IMR-90 (cell line): ENCODE measurements around the gene WDR62. TPM values are rescaled to one million over a fixed set of nuclear protein-coding genes. Genes with fewer than 3 reads are reported as not detected.

Experiments
- ATAC-seq: fragments of 200-7000 bp; cut with Tn5 transposase; 2 replicates; pipeline ENCODE4 v1.9.1; 2020; ENCODE audit warnings: low read depth, mild to moderate bottlenecking, moderate library complexity
- BruUV-seq: library from RNA; stranded (reverse); fragments of 400-500 nt; replicated peaks from 2 replicates; lab custom pipeline; 2021; lab: Mats Ljungman, UMichigan
- CTCF ChIA-PET: fragments of 300-600 bp; formaldehyde crosslinking; extraction: SDS; loops from one replicate; lab custom pipeline; 2021; ENCODE audit warnings: antibody characterized with exemption; lab: Yijun Ruan, JAX
- POLR2A ChIA-PET: fragments of 300-600 bp; sonication (Branson Sonifier 250); formaldehyde crosslinking; loops from one replicate; lab custom pipeline; 2022; ENCODE audit warnings: antibody characterized with exemption; ENCODE audit not compliant: unreplicated experiment; lab: Charles Lee
- DNase-seq: peaks from one replicate; pipeline ENCODE4 v3.0.0; 2013
- H2AFZ ChIP-seq: replicated peaks from 2 replicates; pipeline ENCODE3; 2013; ENCODE audit warnings: low read length, mild to moderate bottlenecking; ENCODE audit not compliant: poor library complexity
- H2AK5ac ChIP-seq: 2 replicates; pipeline ENCODE4 v1.6.1; 2013; ENCODE audit warnings: low read depth, low read length, inconsistent platforms
- H2AK9ac ChIP-seq: replicated peaks from 2 replicates; pipeline ENCODE3; 2013; ENCODE audit warnings: mild to moderate bottlenecking, low read depth, low read length, moderate library complexity; ENCODE audit not compliant: poor library complexity
- H2BK120ac ChIP-seq: 2 replicates; pipeline ENCODE4 v1.6.1; 2013; ENCODE audit warnings: low read depth, low read length, inconsistent platforms
- H2BK15ac ChIP-seq: 3 replicates; pipeline ENCODE4 v1.6.1; 2013; ENCODE audit warnings: low read depth, low read length, inconsistent platforms
- H2BK20ac ChIP-seq: 2 replicates; pipeline ENCODE4 v1.6.1; 2013; ENCODE audit warnings: low read depth, mild to moderate bottlenecking, inconsistent platforms, low read length, moderate library complexity
- H2BK5ac ChIP-seq: 2 replicates; pipeline ENCODE4 v1.6.1; 2013; ENCODE audit warnings: mild to moderate bottlenecking, low read depth, low read length, inconsistent platforms; ENCODE audit not compliant: poor library complexity, severe bottlenecking
- H3K14ac ChIP-seq: replicated peaks from 2 replicates; pipeline ENCODE4 v1.6.1; 2013; ENCODE audit warnings: low read depth, low read length, inconsistent platforms
- H3K18ac ChIP-seq: 2 replicates; pipeline ENCODE4 v1.6.1; 2013; ENCODE audit warnings: low read depth, low read length, control low read depth
- H3K23ac ChIP-seq: 2 replicates; pipeline ENCODE4 v1.6.1; 2013; ENCODE audit warnings: low read depth, low read length, inconsistent platforms
- H3K27ac ChIP-seq: 2 replicates; pipeline ENCODE4 v1.5.1; 2013; ENCODE audit warnings: mild to moderate bottlenecking, control low read depth, low read length; ENCODE audit not compliant: insufficient read depth
- H3K27me3 ChIP-seq: 2 replicates; pipeline ENCODE4 v1.6.1; 2013; ENCODE audit warnings: low read length; ENCODE audit not compliant: control insufficient read depth, insufficient read depth
- H3K36me3 ChIP-seq: 2 replicates; pipeline ENCODE4 v1.6.1; 2013; ENCODE audit warnings: low read length, mixed read lengths; ENCODE audit not compliant: control insufficient read depth, insufficient read depth
- H3K4ac ChIP-seq: 2 replicates; pipeline ENCODE4 v1.6.1; 2013; ENCODE audit warnings: low read depth, low read length, inconsistent platforms
- H3K4me1 ChIP-seq: 2 replicates; pipeline ENCODE4 v1.6.1; 2013; ENCODE audit warnings: low read length, mixed read lengths; ENCODE audit not compliant: control insufficient read depth, insufficient read depth
- H3K4me2 ChIP-seq: 2 replicates; pipeline ENCODE4 v1.6.1; 2013; ENCODE audit warnings: low read depth, mild to moderate bottlenecking, control low read depth, low read length, moderate library complexity
- H3K4me3 ChIP-seq: 2 replicates; pipeline ENCODE4 v1.5.1; 2013; ENCODE audit warnings: low read depth, mild to moderate bottlenecking, control low read depth, low read length, moderate library complexity; ENCODE audit not compliant: insufficient read depth
- H3K56ac ChIP-seq: 2 replicates; pipeline ENCODE4 v1.6.1; 2013; ENCODE audit warnings: low read length, inconsistent platforms; ENCODE audit not compliant: insufficient read depth; ENCODE audit errors: extremely low read depth
- H3K79me1 ChIP-seq, 2 experiments: 2 replicates each; pipeline ENCODE4 v1.6.1; 2013; ENCODE audit warnings: low read length in 2 of 2, inconsistent platforms in 1 of 2, low read depth in 1 of 2
- H3K9ac ChIP-seq: 2 replicates; pipeline ENCODE4 v1.6.1; 2013; ENCODE audit warnings: low read depth, low read length, control low read depth
- H3K9me1 ChIP-seq: 2 replicates; pipeline ENCODE4 v1.6.1; 2013; ENCODE audit warnings: low read length, inconsistent platforms; ENCODE audit not compliant: insufficient read depth
- H3K9me3 ChIP-seq: 2 replicates; pipeline ENCODE4 v1.6.1; 2013; ENCODE audit warnings: low read length; ENCODE audit not compliant: control insufficient read depth, insufficient read depth
- H4K20me1 ChIP-seq: 2 replicates; pipeline ENCODE4 v1.6.1; 2013; ENCODE audit warnings: low read length, inconsistent platforms; ENCODE audit not compliant: insufficient read depth
- H4K5ac ChIP-seq: 2 replicates; pipeline ENCODE4 v1.6.1; 2013; ENCODE audit warnings: mild to moderate bottlenecking, low read depth, low read length, control low read depth
- H4K8ac ChIP-seq, 2 experiments: 2 replicates each; pipeline ENCODE4 v1.6.1; 2013; ENCODE audit warnings: low read depth in 2 of 2, low read length in 2 of 2, control low read depth in 1 of 2, inconsistent platforms in 1 of 2
- H4K91ac ChIP-seq: 2 replicates; pipeline ENCODE4 v1.6.1; 2013; ENCODE audit warnings: low read depth, low read length, inconsistent platforms; ENCODE audit not compliant: insufficient read depth
- BHLHE40 ChIP-seq: fragments of 150-350 bp; IDR thresholded peaks from 2 replicates; pipeline ENCODE4 v1.6.1; 2016; ENCODE audit warnings: mild to moderate bottlenecking, low read depth, low read length
- CEBPB ChIP-seq: IDR thresholded peaks from 2 replicates; pipeline ENCODE4 v1.6.1; 2012; ENCODE audit warnings: low read depth, low read length, improper control_type of control experiment
- CHD1 ChIP-seq: IDR thresholded peaks from 2 replicates; pipeline ENCODE4 v1.6.1; 2012; ENCODE audit warnings: low read depth, low read length, improper control_type of control experiment
- FOS ChIP-seq: fragments of 150-350 bp; IDR thresholded peaks from 2 replicates; pipeline ENCODE4 v1.6.1; 2016; ENCODE audit warnings: low read depth, low read length
- MAFK ChIP-seq: IDR thresholded peaks from 2 replicates; pipeline ENCODE4 v1.6.1; 2012; ENCODE audit warnings: low read depth, low read length, improper control_type of control experiment
- MAZ ChIP-seq: IDR thresholded peaks from 2 replicates; pipeline ENCODE4 v1.6.1; 2012; ENCODE audit warnings: low read depth, mild to moderate bottlenecking, low read length, improper control_type of control experiment, moderate library complexity, borderline replicate concordance
- MXI1 ChIP-seq: IDR thresholded peaks from 2 replicates; pipeline ENCODE4 v1.6.1; 2012; ENCODE audit warnings: low read depth, mild to moderate bottlenecking, low read length, moderate library complexity, borderline replicate concordance
- NFE2L2 ChIP-seq: fragments of 150-350 bp; IDR thresholded peaks from 2 replicates; pipeline ENCODE4 v1.6.1; 2016; ENCODE audit warnings: low read depth, mild to moderate bottlenecking, low read length
- POLR2A ChIP-seq: IDR thresholded peaks from 2 replicates; pipeline ENCODE4 v1.6.1; 2012; ENCODE audit warnings: mild to moderate bottlenecking, low read depth, low read length
- RAD21 ChIP-seq: IDR thresholded peaks from 2 replicates; pipeline ENCODE4 v1.6.1; 2012; ENCODE audit warnings: low read length, improper control_type of control experiment
- RCOR1 ChIP-seq: IDR thresholded peaks from 2 replicates; pipeline ENCODE4 v1.6.1; 2012; ENCODE audit warnings: mild to moderate bottlenecking, low read length, improper control_type of control experiment; ENCODE audit not compliant: insufficient replicate concordance
- RFX5 ChIP-seq: IDR thresholded peaks from 2 replicates; pipeline ENCODE4 v1.8.0; 2012; ENCODE audit warnings: low read depth, mild to moderate bottlenecking, low read length, moderate library complexity
- SMC3 ChIP-seq: fragments of 150-350 bp; IDR thresholded peaks from 2 replicates; pipeline ENCODE4 v1.6.1; 2016; ENCODE audit warnings: low read depth, mild to moderate bottlenecking, antibody characterized with exemption, low read length, moderate library complexity
- WGBS, 2 experiments: methylation state at CpG; one replicate each; pipeline versions ENCODE4 v1.1.5 to v1.1.7; 2013; ENCODE audit warnings: missing lambda C conversion rate in 2 of 2; ENCODE audit not compliant: insufficient read length in 1 of 2; ENCODE audit errors: extremely low coverage in 2 of 2; 5-methylcytosine and 5-hydroxymethylcytosine counted together
- dilution Hi-C: fragments of 300-500 bp; cut with HindIII; formaldehyde crosslinking; loops from one replicate; pipeline ENCODE4 v1.14.3; 2018; ENCODE audit warnings: low sequenced_read_pairs; ENCODE audit not compliant: unreplicated experiment
- in situ Hi-C: fragments of 300-500 bp; cut with MboI; formaldehyde crosslinking; loops from 3 replicates; pipeline ENCODE4 v1.14.3; 2019; ENCODE audit warnings: low sequenced_read_pairs, inconsistent platforms, mixed read lengths
- intact Hi-C: fragments of 100-400 bp; cut with micrococcal nuclease; formaldehyde crosslinking; loops from 2 replicates; pipeline ENCODE4 v1.10.0; 2022
- polyA plus RNA-seq, 3 experiments: library from polyadenylated mRNA; depleted of rRNA; stranded (reverse); fragments of >200 nt; gene quantifications; 2 replicates each; pipeline ENCODE4 v1.2.3, GENCODE V29; 2012; ENCODE audit warnings: low replicate concordance in 1 of 3
- total RNA-seq: library from RNA; depleted of rRNA; stranded (reverse); fragments of >200 nt; gene quantifications from 2 replicates; pipeline ENCODE4 v1.2.3, GENCODE V29; 2012
- TF ChIP-seq, protein P1 (sequence below): fragments of 150-350 bp; IDR thresholded peaks from 2 replicates; pipeline ENCODE4 v1.6.1; 2017; ENCODE audit warnings: mild to moderate bottlenecking, antibody characterized with exemption, low read length, low read depth
- TF ChIP-seq, protein P2 (sequence below): conservative IDR thresholded peaks from 2 replicates; pipeline ENCODE4 v1.5.1; 2012; ENCODE audit warnings: mild to moderate bottlenecking, low read depth, low read length, improper control_type of control experiment
- TF ChIP-seq, protein P3 (sequence below): fragments of 150-350 bp; IDR thresholded peaks from 2 replicates; pipeline ENCODE4 v1.6.1; 2016; ENCODE audit warnings: low read depth, mild to moderate bottlenecking, low read length, moderate library complexity, borderline replicate concordance

WDR62 gene
- total and polyA plus RNA-seq, 2 of the 4 experiments (the other 2 are of a cell fraction) = 4.5 to 7.0 TPM

GRCh38 chr19:36112678-36113077 is 58.0 kb downstream of the WDR62 start:
- POLR2A ChIA-PET = no interaction called here
- intact Hi-C loops (no loop called here), dilution Hi-C loops (no loop called here), in situ Hi-C loops (no loop called here)
- no peak overlapping the region for H2AFZ ChIP-seq
- H3K18ac ChIP-seq = no peak overlapping the region
- H3K4me3 ChIP-seq = no peak overlapping the region
- H3K56ac ChIP-seq = no peak overlapping the region
- no peak overlapping the region for H2AK9ac ChIP-seq
- 0 out of 2 replicates have a peak, but pooled peaks cover 6% of the 10 kb centered on the region for H3K9me1 ChIP-seq
- H3K79me1 ChIP-seq = peaks cover 23 to 38% of the 10 kb centered on the region in 2 experiments
- no peak overlapping the region for H2BK15ac ChIP-seq
- no peak for ATAC-seq
- no peak overlapping the region for H3K4ac ChIP-seq
- TF ChIP-seq FOS (no peak), NFE2L2 (no peak), MAZ (no peak), POLR2A (no peak), RCOR1 (no peak), MXI1 (no peak), RAD21 (no peak), MAFK (no peak), RFX5 (no peak), BHLHE40 (no peak), CHD1 (no peak), SMC3 (no peak), CEBPB (no peak)
- TF ChIP-seq, protein P1, sequence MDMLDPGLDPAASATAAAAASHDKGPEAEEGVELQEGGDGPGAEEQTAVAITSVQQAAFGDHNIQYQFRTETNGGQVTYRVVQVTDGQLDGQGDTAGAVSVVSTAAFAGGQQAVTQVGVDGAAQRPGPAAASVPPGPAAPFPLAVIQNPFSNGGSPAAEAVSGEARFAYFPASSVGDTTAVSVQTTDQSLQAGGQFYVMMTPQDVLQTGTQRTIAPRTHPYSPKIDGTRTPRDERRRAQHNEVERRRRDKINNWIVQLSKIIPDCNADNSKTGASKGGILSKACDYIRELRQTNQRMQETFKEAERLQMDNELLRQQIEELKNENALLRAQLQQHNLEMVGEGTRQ = no peak
- TF ChIP-seq, protein P2, sequence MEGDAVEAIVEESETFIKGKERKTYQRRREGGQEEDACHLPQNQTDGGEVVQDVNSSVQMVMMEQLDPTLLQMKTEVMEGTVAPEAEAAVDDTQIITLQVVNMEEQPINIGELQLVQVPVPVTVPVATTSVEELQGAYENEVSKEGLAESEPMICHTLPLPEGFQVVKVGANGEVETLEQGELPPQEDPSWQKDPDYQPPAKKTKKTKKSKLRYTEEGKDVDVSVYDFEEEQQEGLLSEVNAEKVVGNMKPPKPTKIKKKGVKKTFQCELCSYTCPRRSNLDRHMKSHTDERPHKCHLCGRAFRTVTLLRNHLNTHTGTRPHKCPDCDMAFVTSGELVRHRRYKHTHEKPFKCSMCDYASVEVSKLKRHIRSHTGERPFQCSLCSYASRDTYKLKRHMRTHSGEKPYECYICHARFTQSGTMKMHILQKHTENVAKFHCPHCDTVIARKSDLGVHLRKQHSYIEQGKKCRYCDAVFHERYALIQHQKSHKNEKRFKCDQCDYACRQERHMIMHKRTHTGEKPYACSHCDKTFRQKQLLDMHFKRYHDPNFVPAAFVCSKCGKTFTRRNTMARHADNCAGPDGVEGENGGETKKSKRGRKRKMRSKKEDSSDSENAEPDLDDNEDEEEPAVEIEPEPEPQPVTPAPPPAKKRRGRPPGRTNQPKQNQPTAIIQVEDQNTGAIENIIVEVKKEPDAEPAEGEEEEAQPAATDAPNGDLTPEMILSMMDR = no peak
- TF ChIP-seq, protein P3, sequence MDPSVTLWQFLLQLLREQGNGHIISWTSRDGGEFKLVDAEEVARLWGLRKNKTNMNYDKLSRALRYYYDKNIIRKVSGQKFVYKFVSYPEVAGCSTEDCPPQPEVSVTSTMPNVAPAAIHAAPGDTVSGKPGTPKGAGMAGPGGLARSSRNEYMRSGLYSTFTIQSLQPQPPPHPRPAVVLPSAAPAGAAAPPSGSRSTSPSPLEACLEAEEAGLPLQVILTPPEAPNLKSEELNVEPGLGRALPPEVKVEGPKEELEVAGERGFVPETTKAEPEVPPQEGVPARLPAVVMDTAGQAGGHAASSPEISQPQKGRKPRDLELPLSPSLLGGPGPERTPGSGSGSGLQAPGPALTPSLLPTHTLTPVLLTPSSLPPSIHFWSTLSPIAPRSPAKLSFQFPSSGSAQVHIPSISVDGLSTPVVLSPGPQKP = no peak
- H3K9ac ChIP-seq = no peak overlapping the region
- H4K20me1 ChIP-seq = peaks cover 8% of the 10 kb centered on the region
- H3K27ac ChIP-seq = no peak overlapping the region
- H4K8ac ChIP-seq = no peak overlapping the region
- no peak overlapping the region for H2AK5ac ChIP-seq
- peaks cover 14% of the 10 kb centered on the region for H3K36me3 ChIP-seq
- no peak overlapping the region for H4K91ac ChIP-seq
- H3K4me1 ChIP-seq = peaks cover 7% of the 10 kb centered on the region
- no peak overlapping the region for H3K14ac ChIP-seq
- no peak overlapping the region for H2BK20ac ChIP-seq
- H3K27me3 ChIP-seq = no peaks in the 10 kb centered on the region
- no peak overlapping the region for H3K23ac ChIP-seq
- H3K4me2 ChIP-seq = no peak overlapping the region
- no peak overlapping the region for H4K5ac ChIP-seq
- BruUV-seq = no TSS peak
- WGBS, 2 experiments = 89% methylated on average over 8 of the region's 10 CpGs; no CpG with 5 or more reads in 1 of the 2 experiments
- no peaks in the 10 kb centered on the region for H3K9me3 ChIP-seq
- DNase-seq = no peak
- CTCF ChIA-PET = no interaction called here
- no peak overlapping the region for H2BK120ac ChIP-seq
- no peak overlapping the region for H2BK5ac ChIP-seq
